LNCaP clone FGC (cell line): Measurements from ENCODE around the gene MGAT5B.
A peak's percentile ranks its signal among the peaks of the same experiment; 100 is the strongest.

ENCODE experiments used
- DNase-seq: peaks from one replicate; pipeline ENCODE4 v3.0.0-alpha.2; 2011; ENCODE audit warnings: low read depth
- H3K4me3 ChIP-seq: 2 replicates; pipeline ENCODE4 v1.5.1; 2011; ENCODE audit warnings: mild to moderate bottlenecking, low read depth, low read length, control low read depth
- CTCF ChIP-seq: IDR thresholded peaks from 2 replicates; pipeline ENCODE4 v1.5.1; 2012; ENCODE audit warnings: mild to moderate bottlenecking; ENCODE audit not compliant: control insufficient read depth, insufficient read depth; ENCODE audit errors: extremely low read depth

Gene MGAT5B

DNA sequence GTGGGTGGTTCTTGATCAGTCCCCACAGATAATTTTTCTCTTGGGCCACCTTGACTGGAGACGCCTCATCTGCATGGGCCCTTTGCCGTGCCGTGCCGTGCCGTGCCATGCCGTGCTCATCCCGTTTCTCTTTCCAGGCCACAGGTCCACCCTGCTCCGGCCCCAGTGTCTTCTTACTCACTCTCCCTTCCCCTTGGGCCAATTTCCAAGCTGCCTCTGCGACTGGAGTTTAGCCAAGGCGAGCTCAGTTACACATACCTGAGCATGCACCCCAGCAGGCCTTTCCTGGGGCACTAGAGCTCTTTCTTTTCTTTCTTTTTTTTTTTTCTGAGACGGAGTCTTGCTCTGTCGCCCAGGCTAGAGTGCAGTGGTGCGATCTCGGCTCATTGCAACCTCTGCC, 40.5 kb upstream of the MGAT5B start:
- no peak for TF ChIP-seq CTCF
- no peak for DNase-seq

DNA sequence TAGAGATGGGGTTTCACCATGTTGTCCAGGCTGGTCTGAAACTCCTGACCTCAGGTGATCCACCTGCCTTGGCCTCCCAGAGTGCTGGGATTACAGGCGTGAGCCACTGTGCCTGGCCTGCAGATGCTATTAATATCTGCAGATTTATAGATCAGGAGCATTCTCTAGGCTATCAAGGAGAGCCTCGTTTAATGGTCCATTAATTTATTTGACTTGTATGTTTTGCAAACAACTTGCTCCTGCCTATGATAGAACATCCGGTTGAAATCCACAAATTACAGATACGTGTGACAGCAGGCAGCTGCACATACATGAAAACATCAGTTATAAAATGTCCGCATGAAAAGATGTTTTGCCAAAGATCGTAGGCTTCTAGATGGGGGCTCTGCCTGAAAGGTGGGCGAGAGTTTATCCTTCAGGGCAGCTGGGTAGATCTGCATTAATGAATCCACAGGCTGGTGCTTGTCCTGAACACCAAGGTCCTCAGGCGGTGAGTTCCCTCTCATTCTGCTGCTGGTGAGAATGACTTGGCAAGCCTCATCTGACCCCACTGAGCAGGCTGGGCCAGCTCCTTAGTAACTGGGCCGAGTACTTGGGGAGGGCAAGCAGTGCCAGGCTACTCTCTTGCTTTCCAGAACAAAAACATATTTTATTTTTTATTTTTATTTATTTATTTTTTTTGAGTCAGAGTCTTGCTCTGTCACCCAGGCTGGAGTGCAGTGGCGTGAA, 37.1 kb upstream of the MGAT5B start:
- no peak overlapping the region for H3K4me3 ChIP-seq
- peak; percentile 62 for DNase-seq
- no peak for TF ChIP-seq CTCF

More for the DNA sequence above, 40.5 kb upstream of the MGAT5B start:
- H3K4me3 ChIP-seq, result no peak overlapping the region

DNA sequence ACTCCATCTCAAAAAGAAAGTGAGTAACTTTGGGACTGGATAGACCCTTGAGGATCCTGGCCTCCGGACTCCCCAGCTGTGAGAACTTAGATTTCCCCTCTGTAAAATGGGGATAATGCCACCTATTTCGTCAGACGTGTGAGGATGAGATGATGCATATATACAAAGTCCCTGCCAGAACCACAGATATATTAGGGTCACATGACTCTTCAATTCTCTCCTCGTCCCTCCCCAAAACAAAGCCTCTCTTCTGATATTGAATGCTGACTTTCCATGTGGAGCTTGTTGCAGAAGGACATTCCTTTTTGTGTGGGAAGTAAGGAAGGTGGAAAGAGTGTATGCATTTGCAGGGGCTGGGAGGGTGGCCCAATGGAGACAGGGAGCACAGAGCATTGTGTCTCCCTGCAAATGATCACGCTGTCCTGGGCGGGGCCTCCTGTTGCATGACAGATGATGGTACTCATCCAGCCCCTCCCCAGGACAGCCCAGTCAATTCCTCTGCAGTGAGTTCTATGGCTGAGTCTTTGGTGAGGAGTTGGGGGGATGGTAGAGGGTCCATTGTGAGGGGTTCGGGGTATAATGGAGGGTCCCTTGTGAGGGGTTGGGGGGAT, 35.1 kb upstream of the MGAT5B start:
- no peak overlapping the region for H3K4me3 ChIP-seq
- no peak for TF ChIP-seq CTCF
- no peak for DNase-seq

- no peak for DNase-seq
These were observed 34.5 kb upstream of the MGAT5B start for GRCh38 chr17:76833747-76834146.

GRCh38 chr17:76834870-76835269, 33.3 kb upstream of the MGAT5B start:
- DNase-seq, result no peak
- H3K4me3 ChIP-seq, result no peak overlapping the region
- no peak for TF ChIP-seq CTCF

More at GRCh38 chr17:76833747-76834146, 34.5 kb upstream of the MGAT5B start:
- TF ChIP-seq CTCF, result no peak
- no peak overlapping the region for H3K4me3 ChIP-seq

- H3K4me3 ChIP-seq, result no peak overlapping the region
- DNase-seq, result no peak
- TF ChIP-seq CTCF, result no peak
These were observed 27.8 kb upstream of the MGAT5B start for GRCh38 chr17:76840443-76840767.
